Stimulated activated CD8-positive, alpha-beta memory T cell treated with anti-CD3 and anti-CD28 coated beads, Interleukin-7, amount 100 ng/mL, for 4 hours (primary cell): ENCODE results near the gene PCSK9.
"Not testable (repeated sequence)": the region's sequence is repeated elsewhere in the genome, so short reads cannot be mapped to it uniquely, and the experiment has no call there.

Experiments
- DNase-seq, 2 donors: peaks; one replicate each; pipeline ENCODE4 v3.0.0-alpha.2; 2020; ENCODE audit warnings: low read depth in 2 of 2

PCSK9 gene

GRCh38 chr1:55010194-55010886 lies 29.0 kb upstream of the PCSK9 start:
- no peak for DNase-seq

GRCh38 chr1:55010887-55011217 lies 28.5 kb upstream of the PCSK9 start:
- no peak for DNase-seq

- DNase-seq: no peak
These were observed 26.7 kb upstream of the PCSK9 start for GRCh38 chr1:55012661-55013060.

- DNase-seq: no peak
These were observed 24.2 kb upstream of the PCSK9 start for GRCh38 chr1:55015123-55015522.

GRCh38 chr1:55015731-55016620 lies 23.4 kb upstream of the PCSK9 start:
- no peak for DNase-seq

- DNase-seq: no peak
These were observed 21.0 kb upstream of the PCSK9 start for GRCh38 chr1:55018395-55018794.

GRCh38 chr1:55021942-55022546 lies 17.3 kb upstream of the PCSK9 start:
- peak; percentile 12 to 33 for DNase-seq

- DNase-seq: not testable (repeated sequence)
These were observed 15.2 kb upstream of the PCSK9 start for GRCh38 chr1:55024163-55024562.

GRCh38 chr1:55026682-55027081 lies 12.7 kb upstream of the PCSK9 start:
- not testable (repeated sequence) for DNase-seq

- not testable (repeated sequence) for DNase-seq
These were observed 8.2 kb upstream of the PCSK9 start for GRCh38 chr1:55031098-55031497.

- DNase-seq: no peak
These were observed 6.1 kb upstream of the PCSK9 start for GRCh38 chr1:55033265-55033614.

- DNase-seq: no peak
These were observed 4.7 kb upstream of the PCSK9 start for GRCh38 chr1:55034476-55035133.

GRCh38 chr1:55035904-55036303 lies 3.4 kb upstream of the PCSK9 start:
- DNase-seq: no peak

- no peak for DNase-seq
These were observed 1.4 kb upstream of the PCSK9 start for GRCh38 chr1:55037733-55038551.

- no peak for DNase-seq
These were observed 853 bp upstream of the PCSK9 start for GRCh38 chr1:55038552-55038838.

- no peak for DNase-seq
These were observed 390 bp upstream of the PCSK9 start for GRCh38 chr1:55038974-55039341.

GRCh38 chr1:55040083-55040932 lies 960 bp downstream of the PCSK9 start:
- no peak for DNase-seq

GRCh38 chr1:55040933-55041494 lies 1.7 kb downstream of the PCSK9 start:
- no peak for DNase-seq

GRCh38 chr1:55041613-55042012 lies 2.3 kb downstream of the PCSK9 start:
- DNase-seq: no peak

GRCh38 chr1:55043011-55043410 lies 3.7 kb downstream of the PCSK9 start:
- no peak for DNase-seq

- no peak for DNase-seq
These were observed 4.4 kb downstream of the PCSK9 start for GRCh38 chr1:55043726-55044125.
